Gastrocnemius medialis (tissue), 4 donors: ENCODE measurements around the gene PTAFR.

ENCODE experiments used
- CTCF ChIP-seq, 5 experiments: fragments of 450-650 bp in 3 of 5; fragments of 200-600 bp in 2 of 5; sonication (generic) in 2 of 5; IDR thresholded peaks in 4 of 5; conservative IDR thresholded peaks in 1 of 5; 1 replicate in 4 of 5; 2 replicates in 1 of 5; pipeline ENCODE4 v1.5.1; 2016 to 2019; ENCODE audit warnings: antibody characterized with exemption in 5 of 5, mild to moderate bottlenecking in 3 of 5, moderate library complexity in 3 of 5
- POLR2A ChIP-seq, 2 donors: fragments of 450-650 bp; IDR thresholded peaks; one replicate each; pipeline ENCODE4 v1.6.1; 2017; ENCODE audit warnings: antibody characterized with exemption in 2 of 2, mild to moderate bottlenecking in 2 of 2, moderate library complexity in 2 of 2

- TF ChIP-seq POLR2A (IDR thresholded peaks at IDR 0.05) (no peak), CTCF (IDR thresholded peaks at IDR 0.05 in 4 of 5, conservative IDR thresholded peaks at IDR 0.05 in 1 of 5) (no peak)
Measured at GRCh38 chr1:28148880-28149195, 27.7 kb downstream of the PTAFR start.
